Stimulated activated CD8-positive, alpha-beta memory T cell treated with anti-CD3 and anti-CD28 coated beads, Interleukin-4, amount 100 ng/mL, for 1 hour (primary cell): ENCODE data around the gene DUOXA2.
"Not testable (repeated sequence)": the region's sequence is repeated elsewhere in the genome, so short reads cannot be mapped to it uniquely, and the experiment has no call there.

ENCODE experiments used
- DNase-seq, 2 donors: peaks; one replicate each; pipeline ENCODE4 v3.0.0-alpha.2; 2020; ENCODE audit warnings: low read depth in 2 of 2, low spot score in 1 of 2

Gene DUOXA2

GRCh38 chr15:45095661-45096060 lies 18.5 kb upstream of the DUOXA2 start:
- no peak for DNase-seq

GRCh38 chr15:45097466-45097865 lies 16.7 kb upstream of the DUOXA2 start:
- DNase-seq, result no peak

- DNase-seq, result no peak
These were observed 14.5 kb upstream of the DUOXA2 start for GRCh38 chr15:45099549-45100165.

GRCh38 chr15:45100884-45101625 lies 13.1 kb upstream of the DUOXA2 start:
- no peak for DNase-seq

- DNase-seq, result no peak
These were observed 12.4 kb upstream of the DUOXA2 start for GRCh38 chr15:45101749-45102148.

- DNase-seq, result no peak
These were observed 11.9 kb upstream of the DUOXA2 start for GRCh38 chr15:45102226-45102625.

- DNase-seq, result not testable (repeated sequence)
These were observed 10.0 kb upstream of the DUOXA2 start for GRCh38 chr15:45104170-45104569.

- DNase-seq, result no peak
These were observed 8.5 kb upstream of the DUOXA2 start for GRCh38 chr15:45105586-45105985.

- DNase-seq, result no peak
These were observed 7.9 kb upstream of the DUOXA2 start for GRCh38 chr15:45106002-45106790.

- DNase-seq, result no peak
These were observed 6.0 kb upstream of the DUOXA2 start for GRCh38 chr15:45107941-45108630.

GRCh38 chr15:45110256-45110820 lies 3.8 kb upstream of the DUOXA2 start:
- DNase-seq, result no peak

GRCh38 chr15:45111390-45112142 lies 2.6 kb upstream of the DUOXA2 start:
- no peak for DNase-seq

- DNase-seq, result no peak
These were observed 2.0 kb upstream of the DUOXA2 start for GRCh38 chr15:45112143-45112590.

- no peak for DNase-seq
These were observed 1.3 kb upstream of the DUOXA2 start for GRCh38 chr15:45112591-45113379.

GRCh38 chr15:45113380-45113990 lies 641 bp upstream of the DUOXA2 start:
- DNase-seq, result no peak

- DNase-seq, result no peak
These were observed 592 bp downstream of the DUOXA2 start for GRCh38 chr15:45114751-45115085.

- DNase-seq, result no peak
These were observed 1.2 kb downstream of the DUOXA2 start for GRCh38 chr15:45115312-45115820.

- no peak for DNase-seq
These were observed 1.9 kb downstream of the DUOXA2 start for GRCh38 chr15:45116006-45116481.
